M059J (cell line): Measurements from ENCODE around the gene TRIML1. TPM values are rescaled to one million over a fixed set of nuclear protein-coding genes. Genes with fewer than 3 reads are reported as not detected.

Source experiments
- DNase-seq: peaks from one replicate; pipeline ENCODE4 v3.0.0-alpha.2; 2012; ENCODE audit warnings: low read depth
- total RNA-seq: library from RNA; depleted of rRNA; stranded (reverse); fragments of >200 nt; shearing (Covaris generic); gene quantifications from 2 replicates; pipeline ENCODE4 v1.2.3, GENCODE V29; 2014; rRNA removed

The TRIML1 gene, protein sequence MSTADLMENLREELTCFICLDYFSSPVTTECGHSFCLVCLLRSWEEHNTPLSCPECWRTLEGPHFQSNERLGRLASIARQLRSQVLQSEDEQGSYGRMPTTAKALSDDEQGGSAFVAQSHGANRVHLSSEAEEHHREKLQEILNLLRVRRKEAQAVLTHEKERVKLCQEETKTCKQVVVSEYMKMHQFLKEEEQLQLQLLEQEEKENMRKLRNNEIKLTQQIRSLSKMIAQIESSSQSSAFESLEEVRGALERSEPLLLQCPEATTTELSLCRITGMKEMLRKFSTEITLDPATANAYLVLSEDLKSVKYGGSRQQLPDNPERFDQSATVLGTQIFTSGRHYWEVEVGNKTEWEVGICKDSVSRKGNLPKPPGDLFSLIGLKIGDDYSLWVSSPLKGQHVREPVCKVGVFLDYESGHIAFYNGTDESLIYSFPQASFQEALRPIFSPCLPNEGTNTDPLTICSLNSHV
- 0.15 TPM in 1 of 2 replicates, not detected in the other for total RNA-seq

DNA sequence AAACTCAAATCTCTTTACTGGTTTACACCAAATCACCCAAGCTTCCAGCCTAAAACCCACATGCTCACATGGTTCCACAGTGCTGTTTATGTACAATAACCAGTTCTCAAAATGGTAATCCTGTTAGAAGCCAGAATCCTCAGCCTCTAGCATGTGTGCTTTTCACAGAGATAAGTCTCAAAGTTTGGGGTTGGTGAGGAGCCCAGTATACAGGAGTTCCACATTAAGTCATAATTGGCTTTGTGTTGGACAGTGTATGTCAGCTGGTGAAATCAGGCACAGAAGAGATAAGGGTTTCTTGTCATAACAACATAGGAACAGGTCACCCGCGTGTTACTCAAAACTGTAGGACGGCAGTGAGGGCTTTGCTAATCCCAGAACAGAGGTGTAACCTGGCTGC is at the start of gene TRIML1:
Gene TRIML1, plus strand, starts transcription at position 301 of the 400 bp plus-strand sequence. CDS start 118 bp downstream, outside the sequence.
- DNase-seq: no peak

GRCh38 chr4:188092824-188093223 is 46.4 kb upstream of the TRIML1 start:
- DNase-seq: peak; percentile 27

DNA sequence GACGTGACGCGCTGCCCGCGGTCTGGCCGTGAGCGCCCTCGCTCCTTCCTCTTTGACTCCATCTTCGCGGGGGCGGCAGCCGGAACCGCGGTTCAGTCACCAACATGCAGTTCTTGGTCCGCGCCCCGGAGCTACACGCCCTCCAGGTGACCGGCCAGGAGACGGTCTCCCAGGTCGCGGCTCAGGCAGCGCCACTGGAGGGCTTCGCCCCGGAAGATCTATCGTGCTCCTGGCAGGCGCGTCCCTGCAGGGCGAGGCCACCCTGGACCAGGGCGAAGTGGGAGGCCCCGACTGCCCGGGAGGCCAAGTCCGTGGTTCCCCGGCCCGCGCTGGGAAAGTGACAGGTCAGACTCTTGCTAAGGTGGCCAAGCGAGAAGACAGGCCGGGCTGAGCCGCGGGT is 32.8 kb upstream of the TRIML1 start:
- no peak for DNase-seq

DNA sequence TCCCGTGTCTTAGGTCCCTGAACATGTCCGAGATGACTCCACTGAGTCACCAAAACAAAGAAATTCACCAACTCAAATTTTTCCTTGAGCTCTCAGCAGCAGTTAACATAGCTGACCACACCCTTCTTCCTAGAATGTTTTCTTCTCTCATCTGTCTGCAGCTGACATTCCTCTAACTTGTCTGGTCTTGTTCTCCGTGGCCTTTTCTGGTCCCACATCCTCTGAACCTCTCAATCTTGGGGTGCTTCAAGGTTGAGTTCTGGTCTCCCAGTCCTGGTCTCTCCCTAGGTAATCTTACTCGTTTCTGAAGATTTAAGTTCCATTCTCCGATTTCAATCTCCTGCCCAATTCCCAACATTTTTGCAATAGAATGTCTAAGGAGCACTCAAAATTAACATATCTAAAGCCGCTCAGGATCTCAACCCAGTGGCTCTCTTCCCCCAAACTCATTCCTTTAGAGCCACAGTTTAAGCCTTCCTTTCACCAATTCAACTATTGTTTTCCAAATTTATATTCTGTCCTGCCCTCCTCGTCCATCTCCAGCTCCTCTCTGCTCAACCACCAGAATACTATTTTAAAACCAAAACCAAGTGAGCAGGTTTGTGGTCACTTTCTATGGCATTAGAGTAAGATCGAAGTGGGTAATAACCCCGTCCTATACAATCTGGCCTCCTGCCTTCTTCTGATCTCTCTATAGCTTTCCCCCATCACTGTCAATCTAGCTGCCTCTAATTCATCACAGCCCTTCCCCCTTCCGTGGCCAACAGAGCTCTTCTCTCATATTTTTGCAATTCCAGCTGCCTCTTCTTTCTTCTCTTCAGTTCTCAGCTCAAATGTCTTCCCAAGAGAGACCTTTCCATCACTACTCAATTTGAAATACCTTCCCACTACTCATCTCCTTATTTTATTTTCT is 31.1 kb upstream of the TRIML1 start:
- peak; percentile 66 for DNase-seq

DNA sequence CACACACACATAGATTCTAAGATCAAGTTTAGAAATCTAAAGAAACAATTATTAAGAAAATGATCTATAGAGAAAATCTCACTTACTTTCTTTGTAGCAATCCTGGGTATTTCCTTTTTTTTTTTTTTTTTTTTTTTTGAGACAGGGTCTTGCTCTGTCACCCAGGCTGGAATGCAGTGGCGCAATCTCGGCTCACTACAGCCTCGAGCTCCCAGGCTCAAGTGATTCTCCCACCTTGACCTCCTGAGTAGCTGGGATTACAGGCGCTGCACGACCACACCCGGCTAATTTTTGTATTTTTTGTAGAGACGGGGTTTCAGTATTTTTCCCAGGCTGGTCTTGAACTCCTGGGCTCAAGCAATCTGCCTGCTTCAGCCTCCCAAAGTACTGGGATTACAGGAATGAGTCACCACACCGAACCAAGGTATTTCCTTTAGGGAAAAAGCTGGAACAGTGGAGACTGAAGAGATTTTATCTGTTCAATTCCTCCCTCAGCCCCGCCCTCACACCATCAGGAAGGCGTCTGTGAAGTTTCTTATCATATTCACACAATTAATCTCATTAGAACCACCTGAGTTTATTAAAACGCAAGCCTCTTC is 30.0 kb upstream of the TRIML1 start, which contains the start of gene TRIML2:
Gene TRIML2, minus strand, starts transcription at position 447 of the 599 bp plus-strand sequence. CDS start 4,235 bp downstream, outside the sequence.
- peak; percentile 74 for DNase-seq

- DNase-seq: peak; percentile 27
Measured at GRCh38 chr4:188110036-188110435, 29.2 kb upstream of the TRIML1 start.

DNA sequence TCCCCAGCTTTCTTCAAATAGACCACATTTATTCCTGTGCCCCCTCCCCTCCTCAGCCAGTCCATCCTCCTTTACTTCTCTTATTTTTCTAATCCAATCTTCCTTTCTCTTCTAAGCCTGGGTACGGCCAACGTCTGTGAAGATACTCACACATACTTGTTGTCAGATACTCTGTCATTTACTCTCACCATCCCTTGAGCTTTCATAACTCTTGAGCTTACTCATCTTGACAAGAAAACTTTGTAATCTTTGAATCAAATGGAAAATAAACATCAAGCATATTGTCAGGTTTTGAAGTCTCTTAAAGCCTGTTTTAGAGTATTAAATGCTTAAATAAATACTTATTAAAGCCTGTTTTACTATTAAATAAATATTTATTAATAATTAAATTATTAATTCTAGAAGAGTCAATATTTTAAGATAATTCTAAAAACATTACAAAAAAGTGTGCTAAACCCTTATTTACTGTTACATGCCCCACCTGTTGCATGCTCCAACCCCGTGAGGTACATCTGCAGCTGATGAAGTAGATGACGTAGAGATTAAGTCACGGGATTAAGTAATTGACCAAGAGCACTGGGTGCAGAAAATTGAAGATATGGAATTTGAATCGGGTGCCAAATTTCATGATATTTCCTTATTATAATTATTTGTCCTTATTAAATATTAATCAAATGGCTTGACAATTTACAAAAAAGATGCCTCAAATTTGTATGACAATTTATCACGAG is 28.3 kb upstream of the TRIML1 start:
- peak; percentile 73 for DNase-seq

- peak; percentile 27 for DNase-seq
Measured at GRCh38 chr4:188111955-188112354, 27.3 kb upstream of the TRIML1 start.

GRCh38 chr4:188113156-188113555 is 26.1 kb upstream of the TRIML1 start:
- peak; percentile 84 for DNase-seq

- no peak for DNase-seq
Measured at GRCh38 chr4:188117631-188118324, 21.5 kb upstream of the TRIML1 start.

DNA sequence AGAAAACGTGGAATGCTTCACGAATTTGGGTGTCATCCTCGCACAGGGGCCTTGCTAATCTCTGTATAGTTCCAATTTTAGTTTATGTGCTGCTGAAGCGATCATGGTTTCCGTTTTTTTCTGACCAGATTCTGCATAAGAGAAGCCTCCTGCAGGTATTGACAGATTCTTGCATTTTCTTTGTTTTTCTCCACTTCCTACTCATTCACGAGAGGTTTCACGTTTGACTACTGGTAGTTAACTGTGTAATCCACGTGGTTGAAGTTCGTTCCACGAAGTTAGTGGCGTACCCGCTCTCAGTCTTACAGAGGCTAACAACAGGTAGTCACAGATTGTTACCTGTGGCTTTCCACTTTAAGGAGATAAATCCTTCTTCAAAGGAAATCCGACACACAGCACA is 17.7 kb upstream of the TRIML1 start:
- DNase-seq: no peak

DNA sequence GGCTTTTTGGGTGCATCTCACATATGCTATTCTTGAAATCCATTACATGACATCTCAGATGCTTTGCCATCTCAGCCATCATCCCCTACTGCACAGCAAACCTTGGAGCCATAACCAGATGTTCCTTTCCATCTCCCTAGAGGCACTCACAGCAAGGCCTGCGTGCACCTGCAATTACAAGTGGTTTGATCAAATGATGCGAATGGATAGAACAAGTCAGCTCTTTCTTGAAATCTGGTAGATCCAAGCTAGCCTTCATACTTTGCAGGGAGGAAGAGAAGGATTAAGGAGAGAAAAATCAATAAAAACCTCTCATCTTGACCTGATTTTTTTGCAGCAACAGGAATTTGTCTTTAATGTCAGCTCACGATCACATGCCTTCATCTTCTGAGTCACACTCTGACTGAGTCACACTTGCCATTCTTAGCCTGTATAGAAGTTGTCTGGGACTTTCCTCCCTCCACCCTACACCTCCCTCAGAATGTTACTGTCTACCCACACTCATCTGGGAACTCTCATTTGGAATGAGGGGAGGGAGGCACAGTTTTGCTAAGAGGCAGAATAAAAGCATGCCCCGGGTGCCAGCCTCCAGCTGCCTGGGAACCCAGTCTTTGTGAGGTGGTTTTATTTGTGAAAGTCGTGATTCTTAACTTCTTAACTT is 11.9 kb upstream of the TRIML1 start:
- peak; percentile 86 for DNase-seq

DNA sequence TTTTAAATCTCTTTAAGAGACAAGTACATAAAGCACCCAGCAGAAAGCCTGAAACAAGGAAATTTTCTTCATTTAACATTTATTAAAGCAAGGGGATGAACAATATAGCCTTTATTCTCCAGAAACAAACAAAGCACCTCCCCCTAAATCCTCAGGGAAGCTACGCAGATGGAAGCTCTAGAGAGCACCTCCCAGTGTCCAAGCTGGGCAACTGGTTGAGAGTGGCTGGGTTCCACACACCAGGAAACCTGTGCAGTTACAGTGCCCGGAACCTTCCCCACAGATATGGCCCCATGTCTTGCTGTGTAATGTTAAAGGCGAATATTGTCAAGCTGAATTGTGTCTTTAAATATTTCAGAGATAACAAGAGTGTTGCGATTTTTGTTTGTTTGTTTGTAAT is 8.9 kb upstream of the TRIML1 start:
- DNase-seq: no peak

DNA sequence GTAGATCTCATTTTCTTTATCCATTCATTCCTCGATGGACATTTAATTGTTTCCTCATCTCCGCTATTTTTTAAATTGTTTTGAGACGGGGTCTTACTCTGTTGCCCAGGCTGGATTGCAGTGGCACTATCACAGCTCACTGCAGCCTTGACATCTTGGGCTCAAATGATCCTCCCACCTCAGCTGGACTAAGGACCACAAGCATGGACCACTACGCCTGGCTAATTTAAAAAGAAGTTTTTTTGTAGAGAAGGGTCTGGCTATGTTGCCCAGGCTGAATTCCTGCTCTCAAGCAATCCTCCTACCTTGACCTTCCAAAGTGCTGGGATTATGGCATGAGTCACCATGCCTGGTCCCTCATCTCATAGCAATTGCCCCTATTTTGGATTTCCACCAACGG is 7.0 kb upstream of the TRIML1 start:
- no peak for DNase-seq

DNA sequence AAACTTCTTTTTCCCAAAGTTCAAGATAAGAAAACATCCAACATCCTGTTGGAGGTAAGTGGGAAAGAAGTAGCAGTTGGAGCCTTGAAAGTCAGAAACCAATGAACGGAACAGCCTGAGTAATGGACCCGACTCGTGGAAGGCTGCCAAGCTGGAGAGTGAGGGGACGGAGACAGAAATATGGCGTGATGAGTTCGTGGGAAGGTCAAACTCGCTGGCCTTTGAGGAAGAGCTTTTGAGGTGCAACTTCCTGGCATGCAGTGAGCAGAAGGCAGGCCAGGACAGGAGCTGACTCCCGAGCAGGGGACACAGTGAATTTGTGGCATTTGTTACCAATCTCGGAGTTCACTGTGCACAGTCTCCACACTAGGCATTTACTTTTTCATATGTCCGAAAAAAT is 1.0 kb upstream of the TRIML1 start:
- DNase-seq: peak; percentile 67

DNA sequence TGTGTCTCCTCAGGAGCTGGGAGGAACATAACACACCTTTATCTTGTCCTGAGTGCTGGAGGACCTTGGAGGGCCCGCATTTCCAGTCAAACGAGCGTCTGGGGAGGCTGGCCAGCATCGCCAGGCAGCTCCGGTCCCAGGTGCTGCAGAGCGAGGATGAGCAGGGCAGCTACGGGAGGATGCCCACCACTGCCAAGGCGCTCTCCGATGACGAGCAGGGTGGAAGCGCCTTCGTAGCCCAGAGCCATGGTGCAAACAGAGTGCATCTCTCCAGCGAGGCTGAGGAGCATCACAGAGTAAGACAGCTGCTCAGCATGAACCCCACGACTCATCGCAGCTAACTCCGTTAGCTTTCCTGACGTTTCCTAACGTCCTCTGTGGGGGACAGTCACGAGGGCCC is 430 bp downstream of the TRIML1 start:
- DNase-seq: peak; percentile 39

- DNase-seq: peak; percentile 37
Measured at GRCh38 chr4:188143731-188144130, 4.5 kb downstream of the TRIML1 start.

GRCh38 chr4:188145601-188146000 is 6.4 kb downstream of the TRIML1 start:
- peak; percentile 57 for DNase-seq

- no peak for DNase-seq
Measured at GRCh38 chr4:188146618-188147017, 7.4 kb downstream of the TRIML1 start.

DNA sequence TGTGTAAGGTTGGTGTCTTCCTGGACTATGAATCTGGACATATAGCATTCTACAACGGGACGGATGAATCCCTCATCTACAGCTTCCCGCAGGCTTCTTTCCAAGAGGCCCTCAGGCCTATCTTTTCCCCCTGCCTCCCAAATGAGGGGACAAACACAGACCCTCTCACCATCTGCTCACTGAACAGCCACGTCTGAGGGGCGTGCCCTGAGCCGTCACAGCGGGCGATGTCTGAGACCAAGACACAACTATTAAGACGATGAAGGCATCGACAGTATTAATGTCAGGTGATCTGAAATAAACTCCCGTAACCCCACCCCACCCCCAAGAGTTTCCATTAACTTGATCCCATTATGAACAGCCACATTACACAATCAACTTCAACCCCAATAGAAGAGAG is 7.9 kb downstream of the TRIML1 start:
- no peak for DNase-seq
